H9 (cell line): ENCODE data around the gene BTD. TPM values are rescaled to one million over a fixed set of nuclear protein-coding genes. Genes with fewer than 3 reads are reported as not detected.

Source experiments
- DNase-seq: peaks from one replicate; pipeline ENCODE4 v3.0.0-alpha.2; 2017
- H2AFZ ChIP-seq: one replicate; pipeline ENCODE4 v1.6.1; 2013; ENCODE audit warnings: mild to moderate bottlenecking, low read length, control low read depth, moderate library complexity
- H2AK5ac ChIP-seq: 2 replicates; pipeline ENCODE4 v1.6.1; 2013; ENCODE audit warnings: low read length, control low read depth, mixed read lengths; ENCODE audit not compliant: insufficient read length
- H2BK120ac ChIP-seq: one replicate; pipeline ENCODE4 v1.6.1; 2013; ENCODE audit warnings: low read depth, mild to moderate bottlenecking, low read length, control low read depth, inconsistent platforms; ENCODE audit not compliant: poor library complexity, severe bottlenecking
- H2BK12ac ChIP-seq: 2 replicates; pipeline ENCODE4 v1.6.1; 2013; ENCODE audit warnings: low read length, control low read depth, mixed read lengths, low read depth; ENCODE audit not compliant: insufficient read length
- H2BK15ac ChIP-seq: 2 replicates; pipeline ENCODE4 v1.6.1; 2013; ENCODE audit warnings: low read depth, low read length, control low read depth
- H2BK20ac ChIP-seq: one replicate; pipeline ENCODE4 v1.6.1; 2013; ENCODE audit warnings: low read depth, mild to moderate bottlenecking, low read length, control low read depth, inconsistent platforms; ENCODE audit not compliant: poor library complexity, severe bottlenecking
- H2BK5ac ChIP-seq: 2 replicates; pipeline ENCODE4 v1.6.1; 2013; ENCODE audit warnings: low read length, control low read depth, mixed read lengths; ENCODE audit not compliant: insufficient read length
- H3K14ac ChIP-seq: 2 replicates; pipeline ENCODE4 v1.6.1; 2013; ENCODE audit warnings: low read length, control low read depth; ENCODE audit not compliant: insufficient read depth
- H3K18ac ChIP-seq: 2 replicates; pipeline ENCODE4 v1.6.1; 2013; ENCODE audit warnings: low read depth, mild to moderate bottlenecking, mixed read lengths, low read length, control low read depth; ENCODE audit not compliant: insufficient read length
- H3K23ac ChIP-seq: 2 replicates; pipeline ENCODE4 v1.6.1; 2013; ENCODE audit warnings: low read length, control low read depth, mixed read lengths, low read depth; ENCODE audit not compliant: insufficient read length
- H3K23me2 ChIP-seq: 2 replicates; pipeline ENCODE4 v1.6.1; 2013; ENCODE audit warnings: low read depth, mild to moderate bottlenecking, mixed read lengths, low read length, control low read depth; ENCODE audit not compliant: insufficient read length, poor library complexity, severe bottlenecking
- H3K27ac ChIP-seq: 2 replicates; pipeline ENCODE4 v1.5.1; 2013; ENCODE audit warnings: low read length, control low read depth, mixed read lengths, low read depth; ENCODE audit not compliant: insufficient read length
- H3K27me3 ChIP-seq: 2 replicates; pipeline ENCODE4 v1.6.1; 2013; ENCODE audit warnings: low read length, control low read depth, inconsistent platforms; ENCODE audit not compliant: insufficient read depth
- H3K4ac ChIP-seq: 2 replicates; pipeline ENCODE4 v1.6.1; 2013; ENCODE audit warnings: low read depth, mild to moderate bottlenecking, control low read depth, inconsistent platforms, low read length, moderate library complexity
- H3K4me1 ChIP-seq: 2 replicates; pipeline ENCODE4 v1.6.1; 2013; ENCODE audit warnings: low read length, control low read depth, inconsistent platforms; ENCODE audit not compliant: insufficient read depth
- H3K4me2 ChIP-seq: 2 replicates; pipeline ENCODE4 v1.6.1; 2013; ENCODE audit warnings: low read length, control low read depth, mixed read lengths; ENCODE audit not compliant: insufficient read length, insufficient read depth
- H3K56ac ChIP-seq: 2 replicates; pipeline ENCODE4 v1.6.1; 2013; ENCODE audit warnings: low read depth, mild to moderate bottlenecking, mixed read lengths, low read length, control low read depth; ENCODE audit not compliant: insufficient read length
- H3K79me1 ChIP-seq: 2 replicates; pipeline ENCODE4 v1.6.1; 2013; ENCODE audit warnings: low read depth, mild to moderate bottlenecking, moderate library complexity, low read length, control low read depth, inconsistent platforms; ENCODE audit not compliant: insufficient read depth, poor library complexity, severe bottlenecking
- H3K79me2 ChIP-seq: 2 replicates; pipeline ENCODE4 v1.6.1; 2013; ENCODE audit warnings: low read length, control low read depth, inconsistent platforms; ENCODE audit not compliant: insufficient read depth
- H3K9ac ChIP-seq: 2 replicates; pipeline ENCODE4 v1.6.1; 2013; ENCODE audit warnings: low read length, control low read depth, mixed read lengths; ENCODE audit not compliant: insufficient read length; ENCODE audit errors: extremely low read depth
- H3K9me3 ChIP-seq: one replicate; pipeline ENCODE4 v1.6.1; 2013; ENCODE audit warnings: low read depth, low read length, inconsistent platforms; ENCODE audit not compliant: control insufficient read depth
- H3T11ph ChIP-seq: one replicate; pipeline ENCODE4 v1.6.1; 2013; ENCODE audit warnings: mild to moderate bottlenecking, low read length, control low read depth, inconsistent platforms
- H4K20me1 ChIP-seq: one replicate; pipeline ENCODE4 v1.6.1; 2013; ENCODE audit not compliant: control insufficient read depth, insufficient read length, insufficient read depth
- H4K5ac ChIP-seq: 2 replicates; pipeline ENCODE4 v1.6.1; 2013; ENCODE audit warnings: low read depth, mild to moderate bottlenecking, mixed read lengths, low read length, control low read depth; ENCODE audit not compliant: insufficient read length
- H4K8ac ChIP-seq: replicated peaks from 2 replicates; pipeline ENCODE4 v1.6.1; 2013; ENCODE audit warnings: low read length, control low read depth, mixed read lengths, low read depth; ENCODE audit not compliant: insufficient read length
- H4K91ac ChIP-seq: 2 replicates; pipeline ENCODE4 v1.6.1; 2013; ENCODE audit warnings: low read depth, mild to moderate bottlenecking, moderate library complexity, mixed read lengths, low read length, control low read depth; ENCODE audit not compliant: insufficient read length
- H3K27ac Mint-ChIP-seq, 3 experiments: 2 replicates in 2 of 3; 3 replicates in 1 of 3; pipeline ENCODE4 v1.8.0; 2020 to 2021; ENCODE audit warnings: mixed read lengths in 3 of 3, mild to moderate bottlenecking in 1 of 3, moderate library complexity in 1 of 3
- H3K27me3 Mint-ChIP-seq: 2 replicates; pipeline ENCODE4 v1.8.0; 2021; ENCODE audit warnings: low read depth, mild to moderate bottlenecking, moderate library complexity, mixed read lengths
- H3K36me3 Mint-ChIP-seq, 3 experiments: 2 replicates in 2 of 3; 3 replicates in 1 of 3; pipeline ENCODE4 v1.8.0; 2020 to 2021; ENCODE audit warnings: low read depth in 3 of 3, mixed read lengths in 3 of 3; ENCODE audit not compliant: insufficient read depth in 1 of 3
- H3K4me1 Mint-ChIP-seq, 2 experiments: 2 replicates each; pipeline ENCODE4 v1.8.0; 2020; ENCODE audit warnings: mixed read lengths in 2 of 2
- H3K4me3 Mint-ChIP-seq, 2 experiments: 2 replicates in 1 of 2; 3 replicates in 1 of 2; pipeline ENCODE4 v1.8.0; 2020 to 2021; ENCODE audit warnings: mild to moderate bottlenecking in 2 of 2, mixed read lengths in 2 of 2, moderate library complexity in 1 of 2
- H3K9me3 Mint-ChIP-seq, 2 experiments: 2 replicates in 1 of 2; 3 replicates in 1 of 2; pipeline ENCODE4 v1.8.0; 2020; ENCODE audit warnings: mild to moderate bottlenecking in 2 of 2, mixed read lengths in 2 of 2, moderate library complexity in 1 of 2
- CTCF ChIP-seq: fragments of 200-600 bp; sonication (generic); conservative IDR thresholded peaks from 3 replicates; pipeline ENCODE4 v1.8.0; 2021; ENCODE audit warnings: antibody characterized with exemption, mild to moderate bottlenecking
- WGBS: extraction: QIAGEN DNeasy Blood & Tissue Kit; methylation state at CpG from one replicate; pipeline ENCODE4 v1.1.7; 2013; ENCODE audit warnings: missing lambda C conversion rate, low lambda C conversion rate, mixed read lengths; ENCODE audit not compliant: insufficient read length; ENCODE audit errors: extremely low coverage; 5-methylcytosine and 5-hydroxymethylcytosine counted together
- total RNA-seq: library from RNA; stranded (reverse); gene quantifications from 2 replicates; pipeline ENCODE4 v1.2.1, GENCODE V29; 2021

The BTD gene
- total RNA-seq, 1 experiment from 2014 or later: 21.5 TPM

GRCh38 chr3:15653321-15653720 is 51.8 kb downstream of the BTD start:
- H4K5ac ChIP-seq: no peak overlapping the region
- H3K56ac ChIP-seq: no peak overlapping the region
- H3K79me2 ChIP-seq: no peaks in the 10 kb centered on the region
- no peak overlapping the region for H2AK5ac ChIP-seq
- Mint-ChIP-seq H3K9me3 (peaks cover 12 to 22% of the 10 kb centered on the region in 2 experiments), H3K4me1 (peaks cover 15% of the 10 kb centered on the region in 2 experiments), H3K4me3 (no peak overlapping the region), H3K27ac (no peak overlapping the region), H3K36me3 (peaks cover 9 to 13% (median 11%) of the 10 kb centered on the region in 3 experiments), H3K27me3 (no peaks in the 10 kb centered on the region)
- no peak overlapping the region for H2BK20ac ChIP-seq
- no peak overlapping the region for H3K9ac ChIP-seq
- no peak overlapping the region for H4K8ac ChIP-seq
- H4K91ac ChIP-seq: no peak overlapping the region
- no peaks in the 10 kb centered on the region for H3K9me3 ChIP-seq
- no peak overlapping the region for H2AFZ ChIP-seq
- H2BK120ac ChIP-seq: no peak overlapping the region
- no peaks in the 10 kb centered on the region for H3K4me1 ChIP-seq
- H3K27me3 ChIP-seq: no peaks in the 10 kb centered on the region
- no peaks in the 10 kb centered on the region for H3K79me1 ChIP-seq
- H3T11ph ChIP-seq: no peak overlapping the region
- no peak for TF ChIP-seq CTCF
- H3K27ac ChIP-seq: no peak overlapping the region
- H2BK15ac ChIP-seq: no peak overlapping the region
- WGBS: no CpG with 5 or more reads among the region's 3 CpGs
- no peak overlapping the region for H2BK5ac ChIP-seq
- no peak overlapping the region for H3K4ac ChIP-seq
- H3K14ac ChIP-seq: no peak overlapping the region
- H2BK12ac ChIP-seq: no peak overlapping the region
- H3K4me2 ChIP-seq: no peak overlapping the region
- DNase-seq: no peak
- no peak overlapping the region for H3K23ac ChIP-seq
- no peak overlapping the region for H3K18ac ChIP-seq
- H3K23me2 ChIP-seq: no peaks in the 10 kb centered on the region
- no peaks in the 10 kb centered on the region for H4K20me1 ChIP-seq
